ENCODE measurements around the gene LRRC45.

Gene LRRC45

DNA sequence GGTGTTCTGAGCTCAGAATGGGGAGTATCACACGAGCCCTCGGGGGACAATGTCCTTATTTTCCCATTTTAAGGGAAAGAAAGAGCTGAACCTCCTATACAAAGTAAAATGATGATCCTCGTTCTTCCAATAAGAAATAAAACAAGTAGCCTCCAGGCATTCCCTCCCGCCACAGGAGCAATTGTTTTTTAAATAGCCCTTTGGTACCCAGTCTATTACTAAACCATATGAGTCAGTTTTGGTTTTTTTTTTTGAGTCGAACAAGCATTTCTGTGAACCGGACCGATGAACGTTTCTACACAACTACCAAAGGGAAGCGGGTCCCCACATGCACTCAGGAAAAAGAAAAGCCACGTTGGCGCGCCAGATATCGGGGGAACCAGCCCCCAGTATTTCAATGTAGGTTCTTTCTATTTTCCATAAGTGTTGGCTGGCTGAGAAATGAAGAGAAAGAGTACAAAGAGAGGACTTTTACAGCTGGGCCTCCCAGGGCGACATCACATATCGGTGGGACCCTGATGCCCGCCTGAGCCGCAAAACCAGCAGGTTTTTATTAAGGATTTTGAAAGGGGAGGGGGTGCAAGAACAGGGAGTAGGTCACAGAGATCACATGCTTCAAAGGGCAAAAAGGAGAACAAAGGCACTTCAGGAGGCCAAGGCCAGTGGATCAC is 18.2 kb downstream of the LRRC45 start:
- H3K4me3 Mint-ChIP-seq, result no peak overlapping the region
- no peaks in the 10 kb centered on the region for H3K36me3 Mint-ChIP-seq (ENCODE audit: low read depth)
- no peaks in the 10 kb centered on the region for H3K27me3 Mint-ChIP-seq
- peaks cover 14% of the 10 kb centered on the region for H3K4me1 Mint-ChIP-seq (ENCODE audit: low read depth)
- no peak overlapping the region for H3K27ac Mint-ChIP-seq
- no peaks in the 10 kb centered on the region for H3K9me3 Mint-ChIP-seq

DNA sequence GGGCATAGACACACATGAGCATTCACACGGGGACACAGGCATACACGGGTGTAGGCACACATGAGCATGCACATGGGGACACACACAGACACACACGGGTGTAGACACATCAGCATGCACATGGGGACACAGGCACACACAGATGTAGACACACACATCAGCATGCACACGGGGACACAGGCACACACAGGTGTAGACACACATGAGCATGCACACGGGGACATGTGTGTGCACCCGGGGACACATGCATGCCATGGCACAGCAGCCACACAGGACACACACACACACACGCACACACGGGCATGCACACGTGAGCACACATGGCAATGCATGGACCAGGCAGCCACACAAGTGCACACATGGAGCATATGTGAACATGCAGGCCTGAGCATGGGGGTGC is 19.5 kb downstream of the LRRC45 start:
- no peaks in the 10 kb centered on the region for H3K27me3 Mint-ChIP-seq
- no peaks in the 10 kb centered on the region for H3K9me3 Mint-ChIP-seq
- no peak overlapping the region for H3K27ac Mint-ChIP-seq
- no peaks in the 10 kb centered on the region for H3K36me3 Mint-ChIP-seq (ENCODE audit: low read depth)
- H3K4me1 Mint-ChIP-seq (ENCODE audit: low read depth), result peaks cover 12% of the 10 kb centered on the region
- no peak overlapping the region for H3K4me3 Mint-ChIP-seq

DNA sequence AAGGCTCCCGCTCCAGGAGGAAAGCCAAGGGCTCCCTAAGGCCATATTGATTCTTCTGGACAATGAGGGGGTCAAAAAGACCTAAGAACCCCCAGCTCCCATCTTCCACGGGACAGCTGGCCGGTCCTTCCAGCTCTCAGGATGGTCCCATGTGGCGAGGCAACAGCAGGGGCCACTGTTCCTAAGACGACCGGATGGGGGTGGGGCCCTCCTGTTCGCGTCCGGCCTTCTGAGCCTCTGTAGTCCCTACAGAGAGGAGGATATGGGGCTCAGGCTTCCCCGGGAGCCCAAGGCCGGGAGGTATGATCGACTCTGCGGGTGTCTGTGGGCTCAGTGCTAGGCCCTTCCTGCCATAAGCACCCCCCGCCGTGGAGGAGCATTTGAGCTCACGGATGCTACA is 20.4 kb downstream of the LRRC45 start:
- Mint-ChIP-seq H3K36me3 (ENCODE audit: low read depth) (no peaks in the 10 kb centered on the region), H3K27me3 (no peaks in the 10 kb centered on the region), H3K4me1 (ENCODE audit: low read depth) (peaks cover 7% of the 10 kb centered on the region), H3K4me3 (no peak overlapping the region), H3K9me3 (no peaks in the 10 kb centered on the region), H3K27ac (no peak overlapping the region)

DNA sequence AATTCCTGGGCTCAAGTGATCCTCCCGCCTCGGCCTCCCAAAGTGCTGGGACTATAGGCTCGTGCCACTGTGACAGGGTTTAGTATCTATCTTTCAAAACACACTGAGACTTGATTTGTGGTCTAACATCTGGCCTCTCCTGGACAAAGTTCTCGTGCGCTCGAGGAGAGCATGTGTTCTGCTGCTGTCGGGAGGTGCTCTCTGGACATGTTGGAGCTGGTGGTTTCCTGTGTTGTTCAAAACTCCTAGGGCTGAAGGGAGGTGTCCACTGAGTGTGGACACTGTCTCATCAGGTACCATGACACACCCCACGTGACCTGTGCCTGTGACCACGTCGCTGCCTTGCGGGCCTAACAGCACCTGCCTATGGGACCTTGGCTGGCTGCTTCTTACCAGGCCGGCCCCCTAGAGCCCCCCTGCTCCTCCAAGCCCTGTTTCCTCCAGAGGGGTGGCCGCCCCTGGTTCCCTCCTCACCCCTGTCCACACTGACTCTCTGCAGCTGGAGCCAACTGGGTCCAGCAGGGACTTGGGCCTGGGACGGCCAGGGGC is 22.9 kb downstream of the LRRC45 start:
- no peak overlapping the region for H3K4me3 Mint-ChIP-seq
- H3K27ac Mint-ChIP-seq, result no peak overlapping the region
- no peaks in the 10 kb centered on the region for H3K36me3 Mint-ChIP-seq (ENCODE audit: low read depth)
- H3K4me1 Mint-ChIP-seq (ENCODE audit: low read depth), result peaks cover 7% of the 10 kb centered on the region
- H3K27me3 Mint-ChIP-seq, result no peaks in the 10 kb centered on the region
- H3K9me3 Mint-ChIP-seq, result no peaks in the 10 kb centered on the region

DNA sequence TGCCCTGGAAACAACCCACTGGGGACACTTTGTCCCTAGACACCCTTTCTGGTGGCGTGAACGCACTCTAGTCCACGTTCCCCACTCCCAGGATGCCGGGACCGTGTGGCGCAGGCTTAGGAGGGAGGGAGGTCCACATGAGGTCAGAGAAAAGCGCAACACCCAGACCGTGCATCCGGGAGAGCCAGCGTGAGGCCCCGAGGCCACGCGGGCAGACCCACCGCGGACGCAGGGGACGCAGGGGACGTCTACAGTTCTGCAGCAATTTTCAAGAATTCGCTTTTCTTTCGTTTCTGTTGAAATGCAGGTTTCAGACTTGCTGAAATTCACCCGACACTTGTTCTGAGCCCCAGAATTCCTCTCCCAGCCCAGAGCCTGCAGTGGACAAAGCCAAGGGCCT is 23.8 kb downstream of the LRRC45 start:
- Mint-ChIP-seq H3K4me1 (ENCODE audit: low read depth) (peaks cover 7% of the 10 kb centered on the region), H3K36me3 (ENCODE audit: low read depth) (no peaks in the 10 kb centered on the region), H3K9me3 (no peaks in the 10 kb centered on the region), H3K27ac (no peak overlapping the region), H3K4me3 (no peak overlapping the region), H3K27me3 (no peaks in the 10 kb centered on the region)

GRCh38 chr17:82047379-82047778 is 24.3 kb downstream of the LRRC45 start:
- H3K27me3 Mint-ChIP-seq, result no peaks in the 10 kb centered on the region
- H3K36me3 Mint-ChIP-seq (ENCODE audit: low read depth), result no peaks in the 10 kb centered on the region
- H3K27ac Mint-ChIP-seq, result no peak overlapping the region
- H3K4me3 Mint-ChIP-seq, result no peak overlapping the region
- H3K9me3 Mint-ChIP-seq, result no peaks in the 10 kb centered on the region
- H3K4me1 Mint-ChIP-seq (ENCODE audit: low read depth), result peaks cover 7% of the 10 kb centered on the region

DNA sequence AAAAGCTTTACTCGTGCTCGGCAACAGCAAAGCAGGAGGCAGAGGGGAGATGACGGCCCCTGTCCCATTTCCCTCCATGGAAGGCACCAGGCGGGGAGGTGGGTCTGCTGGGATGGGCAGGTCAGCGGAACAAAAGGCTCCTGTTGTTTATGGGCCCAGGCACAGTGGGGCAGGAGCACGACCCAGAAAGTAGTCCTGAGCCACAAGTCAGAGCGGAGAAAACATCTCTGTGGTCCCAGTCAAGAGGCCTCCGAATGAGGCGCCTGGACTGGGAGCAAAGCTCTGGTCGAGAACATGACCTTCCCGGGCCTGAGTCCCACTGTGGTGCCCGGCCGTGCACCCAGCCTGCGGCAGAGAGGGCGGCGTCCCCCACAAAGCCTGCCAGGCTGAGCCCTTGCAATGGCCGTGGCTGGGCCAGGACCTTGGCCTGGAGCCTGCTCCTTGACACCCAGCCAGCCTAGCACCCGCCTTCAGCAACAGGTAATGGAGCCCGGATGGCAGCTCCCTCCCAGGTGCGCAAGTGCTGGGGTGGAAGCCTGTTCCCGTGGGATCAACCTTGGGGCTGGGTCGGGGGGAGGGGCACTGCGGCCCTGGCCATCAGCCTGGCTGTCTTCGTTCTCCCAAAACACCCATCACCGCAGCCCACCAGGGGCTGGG is 24.9 kb downstream of the LRRC45 start:
- no peaks in the 10 kb centered on the region for H3K9me3 Mint-ChIP-seq
- peaks cover 12% of the 10 kb centered on the region for H3K4me1 Mint-ChIP-seq (ENCODE audit: low read depth)
- no peaks in the 10 kb centered on the region for H3K27me3 Mint-ChIP-seq
- no peak overlapping the region for H3K4me3 Mint-ChIP-seq
- H3K27ac Mint-ChIP-seq, result no peak overlapping the region
- no peaks in the 10 kb centered on the region for H3K36me3 Mint-ChIP-seq (ENCODE audit: low read depth)

GRCh38 chr17:82048571-82048971 is 25.5 kb downstream of the LRRC45 start:
- Mint-ChIP-seq H3K36me3 (ENCODE audit: low read depth) (no peaks in the 10 kb centered on the region), H3K4me3 (no peak overlapping the region), H3K27ac (no peak overlapping the region), H3K9me3 (no peaks in the 10 kb centered on the region), H3K27me3 (no peaks in the 10 kb centered on the region), H3K4me1 (ENCODE audit: low read depth) (peaks cover 17% of the 10 kb centered on the region)

GRCh38 chr17:82049106-82049505 is 26.0 kb downstream of the LRRC45 start:
- Mint-ChIP-seq H3K4me1 (ENCODE audit: low read depth) (peaks cover 18% of the 10 kb centered on the region), H3K27me3 (no peaks in the 10 kb centered on the region), H3K4me3 (no peak overlapping the region), H3K27ac (no peak overlapping the region), H3K36me3 (ENCODE audit: low read depth) (no peaks in the 10 kb centered on the region), H3K9me3 (no peaks in the 10 kb centered on the region)

DNA sequence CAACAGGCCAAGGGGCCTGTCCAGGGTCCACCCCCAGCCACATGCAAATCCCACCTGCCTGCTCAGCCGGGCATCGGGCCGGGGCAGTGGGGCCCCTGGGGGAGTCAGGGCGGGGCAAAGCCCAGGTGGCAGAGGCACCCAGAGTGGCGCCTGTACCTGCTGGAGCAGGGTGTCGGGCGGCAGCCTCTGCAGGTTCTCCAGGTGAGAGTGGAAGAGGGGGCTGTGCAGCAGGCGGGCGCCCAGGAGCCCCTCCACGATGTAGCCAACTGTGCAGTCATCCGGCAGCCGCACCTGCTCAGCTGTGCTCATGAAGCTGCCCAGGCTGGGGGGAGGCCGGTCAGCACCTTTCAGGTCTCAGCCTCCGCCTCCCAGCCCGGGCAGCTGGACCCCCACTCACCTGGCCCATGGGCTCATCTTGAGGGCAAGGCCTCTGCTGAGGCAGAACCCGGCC is 26.4 kb downstream of the LRRC45 start:
- H3K27me3 Mint-ChIP-seq, result no peaks in the 10 kb centered on the region
- H3K4me3 Mint-ChIP-seq, result no peak overlapping the region
- no peak overlapping the region for H3K27ac Mint-ChIP-seq
- no peaks in the 10 kb centered on the region for H3K36me3 Mint-ChIP-seq (ENCODE audit: low read depth)
- peaks cover 18% of the 10 kb centered on the region for H3K4me1 Mint-ChIP-seq (ENCODE audit: low read depth)
- no peaks in the 10 kb centered on the region for H3K9me3 Mint-ChIP-seq

- H3K4me1 Mint-ChIP-seq (ENCODE audit: low read depth), result peaks cover 18% of the 10 kb centered on the region
- no peaks in the 10 kb centered on the region for H3K9me3 Mint-ChIP-seq
- no peak overlapping the region for H3K27ac Mint-ChIP-seq
- peak overlapping the region; percentile 87 for H3K4me3 Mint-ChIP-seq
- no peaks in the 10 kb centered on the region for H3K27me3 Mint-ChIP-seq
- peaks cover 4% of the 10 kb centered on the region for H3K36me3 Mint-ChIP-seq (ENCODE audit: low read depth)
Observed at GRCh38 chr17:82050152-82050760, 27.2 kb downstream of the LRRC45 start.

GRCh38 chr17:82050761-82051641 is 27.9 kb downstream of the LRRC45 start:
- Mint-ChIP-seq H3K9me3 (no peaks in the 10 kb centered on the region), H3K27ac (peak overlapping the region; percentile 58), H3K27me3 (no peaks in the 10 kb centered on the region), H3K4me3 (peak overlapping the region; percentile 87), H3K36me3 (ENCODE audit: low read depth) (peaks cover 4% of the 10 kb centered on the region), H3K4me1 (ENCODE audit: low read depth) (peaks cover 18% of the 10 kb centered on the region)

- Mint-ChIP-seq H3K4me3 (peak within 1 kb of the TSS; percentile 87), H3K27me3 (no peaks in the 10 kb centered on the region), H3K9me3 (no peaks in the 10 kb centered on the region), H3K36me3 (ENCODE audit: low read depth) (peaks cover 4% of the 10 kb centered on the region), H3K4me1 (ENCODE audit: low read depth) (peaks cover 18% of the 10 kb centered on the region), H3K27ac (peak within 1 kb of the TSS; percentile 78)
Observed at GRCh38 chr17:82051776-82052637, 28.9 kb downstream of the LRRC45 start, which contains the start of the genes GPS1 and RFNG. Gene GPS1, plus strand, starts transcription at chr17:82051898. Its CDS starts 34 bp downstream, at chr17:82051932. Gene RFNG, minus strand, starts transcription at chr17:82051811. Its CDS starts 45 bp downstream, at chr17:82051766.

DNA sequence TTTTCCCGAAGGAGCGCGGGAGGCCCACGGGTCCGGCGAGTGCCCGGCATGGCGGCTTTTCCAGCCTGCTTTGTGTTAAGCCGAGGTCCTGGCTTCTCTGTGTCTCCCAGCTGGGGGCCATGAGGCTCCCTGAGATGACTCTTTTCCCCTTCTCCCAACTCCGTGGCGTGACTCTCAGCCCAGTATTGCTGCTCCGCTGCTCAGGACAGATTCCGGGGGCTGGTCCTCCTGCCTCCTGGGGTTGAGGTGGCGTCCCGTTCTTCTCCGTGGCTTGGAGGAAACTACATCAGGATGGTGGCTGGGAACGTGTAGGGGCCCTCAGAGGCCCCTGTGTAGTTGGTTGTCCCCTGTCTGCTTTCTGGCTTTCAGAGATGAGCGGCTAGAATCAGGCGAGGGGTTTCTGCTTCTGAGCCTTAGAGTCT is 29.5 kb downstream of the LRRC45 start:
- Mint-ChIP-seq H3K4me1 (ENCODE audit: low read depth) (peaks cover 18% of the 10 kb centered on the region), H3K27ac (peak overlapping the region; percentile 31), H3K36me3 (ENCODE audit: low read depth) (peaks cover 4% of the 10 kb centered on the region), H3K4me3 (peak overlapping the region; percentile 86), H3K9me3 (no peaks in the 10 kb centered on the region), H3K27me3 (no peaks in the 10 kb centered on the region)

Data from stimulated activated naive CD8-positive, alpha-beta T cell treated with anti-CD3 and anti-CD28 coated beads, Interleukin-15, Interleukin-2, amounts not matched to agents 100 ng/mL and 50 ng/mL, for 24 hours (primary cell).